Transverse colon (tissue), 4 donors: Measurements from ENCODE around the gene TMPRSS11E. TPM values are rescaled to one million over a fixed set of nuclear protein-coding genes. Genes with fewer than 3 reads are reported as not detected.

Experiments used
- DNase-seq: peaks from one replicate; pipeline ENCODE4 v3.0.0-alpha.2; 2019
- H3K27ac ChIP-seq, 4 donors: fragments of 200-600 bp; sonication (generic); 2 replicates each; pipeline ENCODE4 v1.5.1; 2016 to 2018; ENCODE audit warnings: inconsistent platforms in 4 of 4
- H3K27me3 ChIP-seq: fragments of 200-600 bp; sonication (generic); 2 replicates; pipeline ENCODE4 v1.5.1; 2017; ENCODE audit warnings: inconsistent platforms
- H3K36me3 ChIP-seq, 4 donors: fragments of 200-600 bp; sonication (generic); 2 replicates each; pipeline ENCODE4 v1.5.1; 2017 to 2019; ENCODE audit warnings: inconsistent platforms in 4 of 4
- H3K4me1 ChIP-seq, 4 donors: fragments of 200-600 bp; sonication (generic); 2 replicates each; pipeline ENCODE4 v1.5.1; 2017 to 2020; ENCODE audit warnings: inconsistent platforms in 4 of 4
- H3K4me3 ChIP-seq, 4 donors: fragments of 200-600 bp; sonication (generic); 1 replicate in 1 of 4; 2 replicates in 3 of 4; pipeline versions ENCODE4 v1.5.1 to v1.6.1; 2017 to 2019; ENCODE audit warnings: inconsistent platforms in 4 of 4
- H3K9me3 ChIP-seq, 2 donors: fragments of 200-600 bp; sonication (generic); 2 replicates each; pipeline ENCODE4 v1.5.1; 2017 to 2019; ENCODE audit warnings: inconsistent platforms in 2 of 2
- EP300 ChIP-seq: sonication (generic); formaldehyde crosslinking; IDR thresholded peaks from one replicate; pipeline ENCODE4 v1.6.1; 2017; ENCODE audit warnings: antibody characterized with exemption, low read depth
- POLR2A ChIP-seq: fragments of 450-650 bp; IDR thresholded peaks from one replicate; pipeline ENCODE4 v1.6.1; 2016; ENCODE audit warnings: antibody characterized with exemption, mild to moderate bottlenecking, moderate library complexity
- POLR2AphosphoS5 ChIP-seq, 3 donors: sonication (generic); formaldehyde crosslinking; IDR thresholded peaks; one replicate each; pipeline ENCODE4 v1.6.1; 2016; ENCODE audit warnings: antibody characterized with exemption in 3 of 3
- WGBS, 2 donors: methylation state at CpG; one replicate each; pipeline ENCODE4 v1.1.5; 2018; ENCODE audit warnings: low coverage in 1 of 2; 5-methylcytosine and 5-hydroxymethylcytosine counted together
- in situ Hi-C, 4 donors: fragments of 200-750 bp; cut with MboI; loops; one replicate each; pipeline versions ENCODE4 v1.15.0 to v1.15.1; 2017; ENCODE audit warnings: low sequenced_read_pairs in 3 of 4, low pct_ligation_motif_present in 1 of 4, low pct_unique_long_range_greater_than_20kb in 1 of 4
- intact Hi-C: fragments of 100-400 bp; cut with DNase I; formaldehyde crosslinking; loops from one replicate; pipeline ENCODE4 v1.15.1; 2023; ENCODE audit warnings: low total_unique reads
- total RNA-seq, 4 donors: library from RNA; depleted of rRNA; stranded (reverse); fragments of >200 nt; gene quantifications; one replicate each; pipeline ENCODE4 v1.1.0, GENCODE V29; 2016
- TF ChIP-seq, protein P1 (sequence below), 5 experiments: fragments of 200-600 bp in 3 of 5; fragments of 450-650 bp in 2 of 5; sonication (generic) in 3 of 5; IDR thresholded peaks; 1 replicate in 2 of 5; 2 replicates in 3 of 5; pipeline ENCODE4 v1.5.1; 2016 to 2017; ENCODE audit warnings: antibody characterized with exemption in 5 of 5, inconsistent platforms in 3 of 5, mild to moderate bottlenecking in 2 of 5, moderate library complexity in 1 of 5

The TMPRSS11E gene
- total RNA-seq, 4 donors from 2014 or later: not detected

DNA sequence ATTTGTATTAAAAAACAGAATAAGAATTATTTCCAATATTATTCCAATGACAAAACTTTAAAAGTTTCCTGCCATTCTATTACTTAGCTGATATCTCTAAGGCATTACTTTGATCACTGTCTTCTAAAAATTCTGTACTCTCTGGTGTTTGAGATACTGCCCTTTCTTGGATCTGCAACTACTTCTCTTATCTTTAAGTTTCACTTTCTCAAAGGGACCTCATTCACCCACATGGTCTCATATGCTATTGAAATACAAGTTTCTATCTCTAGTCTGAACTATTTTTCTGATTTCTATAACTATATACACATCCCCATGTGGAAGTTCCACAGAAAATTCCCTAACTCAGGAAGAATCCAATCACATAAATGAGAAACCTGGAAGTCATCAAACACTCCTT lies 22.2 kb downstream of the TMPRSS11E start:
- Histone ChIP-seq H3K4me1 (no peaks in the 10 kb centered on the region), H3K27me3 (no peaks in the 10 kb centered on the region), H3K36me3 (no peaks in the 10 kb centered on the region), H3K9me3 (no peaks in the 10 kb centered on the region), H3K27ac (no peak overlapping the region), H3K4me3 (no peak overlapping the region)
- DNase-seq: no peak
- intact Hi-C loops: no loop called here
- in situ Hi-C loops: no loop called here
- TF ChIP-seq, protein P1, sequence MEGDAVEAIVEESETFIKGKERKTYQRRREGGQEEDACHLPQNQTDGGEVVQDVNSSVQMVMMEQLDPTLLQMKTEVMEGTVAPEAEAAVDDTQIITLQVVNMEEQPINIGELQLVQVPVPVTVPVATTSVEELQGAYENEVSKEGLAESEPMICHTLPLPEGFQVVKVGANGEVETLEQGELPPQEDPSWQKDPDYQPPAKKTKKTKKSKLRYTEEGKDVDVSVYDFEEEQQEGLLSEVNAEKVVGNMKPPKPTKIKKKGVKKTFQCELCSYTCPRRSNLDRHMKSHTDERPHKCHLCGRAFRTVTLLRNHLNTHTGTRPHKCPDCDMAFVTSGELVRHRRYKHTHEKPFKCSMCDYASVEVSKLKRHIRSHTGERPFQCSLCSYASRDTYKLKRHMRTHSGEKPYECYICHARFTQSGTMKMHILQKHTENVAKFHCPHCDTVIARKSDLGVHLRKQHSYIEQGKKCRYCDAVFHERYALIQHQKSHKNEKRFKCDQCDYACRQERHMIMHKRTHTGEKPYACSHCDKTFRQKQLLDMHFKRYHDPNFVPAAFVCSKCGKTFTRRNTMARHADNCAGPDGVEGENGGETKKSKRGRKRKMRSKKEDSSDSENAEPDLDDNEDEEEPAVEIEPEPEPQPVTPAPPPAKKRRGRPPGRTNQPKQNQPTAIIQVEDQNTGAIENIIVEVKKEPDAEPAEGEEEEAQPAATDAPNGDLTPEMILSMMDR (IDR thresholded peaks at IDR 0.05): no peak
- TF ChIP-seq POLR2AphosphoS5 (IDR thresholded peaks at IDR 0.05) (no peak), EP300 (no peak), POLR2A (no peak)

DNA sequence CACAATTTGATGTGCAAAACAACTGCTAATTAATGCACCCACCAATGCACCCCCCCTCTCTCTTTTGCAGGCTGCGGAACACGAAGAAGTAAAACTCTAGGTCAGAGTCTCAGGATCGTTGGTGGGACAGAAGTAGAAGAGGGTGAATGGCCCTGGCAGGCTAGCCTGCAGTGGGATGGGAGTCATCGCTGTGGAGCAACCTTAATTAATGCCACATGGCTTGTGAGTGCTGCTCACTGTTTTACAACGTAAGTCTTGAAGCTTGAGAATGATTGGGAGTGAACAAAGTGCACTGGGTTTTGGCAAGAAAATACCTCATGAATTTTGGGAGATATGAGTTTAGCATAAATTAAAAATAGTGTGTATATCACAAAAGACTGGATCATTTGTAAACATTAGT lies 28.9 kb downstream of the TMPRSS11E start:
- Histone ChIP-seq H3K9me3 (no peaks in the 10 kb centered on the region), H3K4me3 (no peak overlapping the region), H3K4me1 (no peaks in the 10 kb centered on the region), H3K36me3 (no peaks in the 10 kb centered on the region), H3K27ac (no peak overlapping the region), H3K27me3 (no peaks in the 10 kb centered on the region)
- in situ Hi-C loops: loop anchor here in 3 of 4 donors (25.0 kb wide), 2 partner anchors 161 to 686 kb away; no protein-coding TSS in a partner anchor
- 71 to 95% methylated on average over 3 to 5 of the region's 5 CpGs for WGBS, 2 donors
- DNase-seq: no peak
- TF ChIP-seq POLR2AphosphoS5 (IDR thresholded peaks at IDR 0.05): no peak
- intact Hi-C loops: no loop called here

DNA sequence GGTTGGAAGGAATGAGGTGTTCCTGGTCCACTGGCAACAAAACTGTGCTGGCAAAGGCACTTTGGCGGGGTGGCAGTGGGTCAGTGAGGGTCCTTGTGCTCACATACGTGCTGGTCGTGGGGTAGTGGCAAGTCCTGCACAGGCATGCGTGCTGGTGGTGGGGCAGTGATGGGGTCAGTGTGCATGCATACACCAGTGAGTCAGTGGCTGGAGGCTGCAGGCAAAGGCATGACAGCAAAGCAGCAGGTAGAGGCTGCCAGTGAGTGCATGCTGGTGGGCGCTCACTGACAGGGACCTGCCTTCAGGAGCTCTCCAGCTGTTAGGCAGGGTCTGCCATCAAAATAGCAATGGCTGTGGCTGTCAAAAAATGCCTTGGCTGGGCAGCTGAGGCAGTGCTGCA lies 42.1 kb downstream of the TMPRSS11E start:
- intact Hi-C loops: no loop called here

DNA sequence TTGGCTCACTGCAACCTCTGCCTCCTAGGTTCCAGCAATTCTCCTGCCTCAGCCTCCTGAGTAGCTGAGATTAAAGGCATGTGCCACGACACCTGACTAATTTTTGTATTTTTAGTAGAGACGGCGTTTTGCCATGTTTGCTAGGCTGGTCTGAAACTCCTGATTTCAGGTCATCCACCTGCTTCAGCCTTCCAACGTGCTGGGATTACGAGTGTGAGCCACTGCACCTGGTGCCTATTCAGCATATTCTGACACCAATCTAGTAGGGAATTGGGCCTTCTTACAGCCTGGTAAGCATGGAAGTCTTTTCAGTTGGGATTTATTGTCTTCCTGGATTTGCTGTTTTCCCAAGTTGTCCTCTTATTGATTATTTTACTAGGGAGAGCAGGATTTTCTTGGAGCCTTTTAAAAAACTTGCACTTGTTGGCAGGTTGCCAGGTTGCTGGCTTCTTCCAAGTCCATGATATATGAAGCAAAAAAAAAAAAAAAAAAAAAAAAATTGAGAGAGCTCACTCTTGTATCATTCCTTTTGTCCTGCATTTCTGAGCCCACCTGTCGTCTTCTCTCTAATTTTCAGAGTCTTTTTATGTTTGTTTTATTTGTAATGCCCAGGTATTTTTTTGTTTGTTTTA lies 43.7 kb downstream of the TMPRSS11E start:
- Histone ChIP-seq H3K9me3 (no peaks in the 10 kb centered on the region), H3K27ac (no peak overlapping the region), H3K4me3 (no peak overlapping the region), H3K27me3 (no peaks in the 10 kb centered on the region), H3K4me1 (no peaks in the 10 kb centered on the region), H3K36me3 (no peaks in the 10 kb centered on the region)
- in situ Hi-C loops (loop anchor here in 3 of 4 donors (10.0 to 25.0 kb wide), 3 partner anchors 144 to 671 kb away; no protein-coding TSS in a partner anchor), intact Hi-C loops (loop anchor here (10.0 kb wide), 1 partner anchor 684 kb away; no protein-coding TSS in a partner anchor)
- no peak for TF ChIP-seq POLR2A
- no peak for TF ChIP-seq POLR2AphosphoS5 (IDR thresholded peaks at IDR 0.05)
- TF ChIP-seq EP300: no peak
- TF ChIP-seq, protein P1 (IDR thresholded peaks at IDR 0.05): no peak
- WGBS, 2 donors: 73 to 89% methylated on average over 2 to 6 of the region's 6 CpGs
- DNase-seq: no peak

More for the DNA sequence above, 42.1 kb downstream of the TMPRSS11E start:
- no peaks in the 10 kb centered on the region for H3K4me1 ChIP-seq
- H3K4me3 ChIP-seq: no peak overlapping the region
- H3K27me3 ChIP-seq: no peaks in the 10 kb centered on the region
- no peak overlapping the region for H3K27ac ChIP-seq
- WGBS, 2 donors: 84% methylated on average over 4 of the region's 5 CpGs; no CpG with 5 or more reads in 1 of the 2 donors
- no peaks in the 10 kb centered on the region for H3K36me3 ChIP-seq
- no peaks in the 10 kb centered on the region for H3K9me3 ChIP-seq
- in situ Hi-C loops: loop anchor here in 3 of 4 donors (25.0 kb wide), 2 partner anchors 148 to 673 kb away; no protein-coding TSS in a partner anchor
- TF ChIP-seq POLR2A: no peak
- no peak for TF ChIP-seq EP300
- TF ChIP-seq, protein P1 (IDR thresholded peaks at IDR 0.05): no peak
- TF ChIP-seq POLR2AphosphoS5 (IDR thresholded peaks at IDR 0.05): no peak
- DNase-seq: no peak
